ENCODE results near the gene FLOT1. TPM values are rescaled to one million over a fixed set of nuclear protein-coding genes. Genes with fewer than 3 reads are reported as not detected.

FLOT1 gene
- total and polyA plus RNA-seq, 2 of the 13 experiments (the other 11 are each of a cell fraction or from before 2014, with no cell fraction given): 82.3 to 130 TPM

GRCh38 chr6:30719791-30720737, 22.4 kb downstream of the FLOT1 start, which contains the start of gene TUBB (continued):
- TF ChIP-seq REST (IDR thresholded peaks at IDR 0.05; ENCODE audit: borderline replicate concordance in 1 of 2, low read depth in 1 of 2, low read length in 2 of 2) (peak in 1 of 2 experiments; percentile 82; a peak in 2 of 4 replicates), ELF4 (CRISPR knock-in tag; IDR thresholded peaks at IDR 0.05; ENCODE audit: borderline replicate concordance) (peak; percentile 2; the same call in 1 of the 2 replicates), GFI1 (CRISPR knock-in tag; IDR thresholded peaks at IDR 0.05; ENCODE audit: borderline replicate concordance) (peak; percentile 39; the same call in 1 of the 2 replicates), CENPT (CRISPR knock-in tag; IDR thresholded peaks at IDR 0.05; ENCODE audit: low read depth) (0 out of 2 replicates have a peak, but pooled peaks have one; percentile 34), HDAC6 (IDR thresholded peaks at IDR 0.05; ENCODE audit: low read depth, low read length) (peak; percentile 92), CREM (IDR thresholded peaks at IDR 0.05) (peak; percentile 61), CREM (CRISPR knock-in tag; IDR thresholded peaks at IDR 0.05) (no peak), PITX1 (CRISPR knock-in tag; IDR thresholded peaks at IDR 0.05) (peak; percentile 59; the same call in 1 of the 2 replicates), YEATS2 (CRISPR knock-in tag; IDR thresholded peaks at IDR 0.05; ENCODE audit: borderline replicate concordance) (peak; percentile 84), ZNF331 (CRISPR knock-in tag; IDR thresholded peaks at IDR 0.05) (peak; percentile 58; the same call in 1 of the 2 replicates), SNAI1 (CRISPR knock-in tag; IDR thresholded peaks at IDR 0.05; ENCODE audit: borderline replicate concordance) (no peak), NAIF1 (CRISPR knock-in tag; IDR thresholded peaks at IDR 0.05; ENCODE audit: borderline replicate concordance) (0 out of 2 replicates have a peak, but pooled peaks have one; percentile 49), SMC3 (IDR thresholded peaks at IDR 0.05; ENCODE audit: low read length) (0 out of 2 replicates have a peak, but pooled peaks have one; percentile 2), HNRNPLL (IDR thresholded peaks at IDR 0.05; ENCODE audit: low read depth, low read length, poor library complexity, severe bottlenecking) (peak; percentile 72), NKX3-1 (CRISPR knock-in tag; IDR thresholded peaks at IDR 0.05) (no peak; the same call in 1 of the 2 replicates), ZNF235 (CRISPR knock-in tag; IDR thresholded peaks at IDR 0.05; ENCODE audit: borderline replicate concordance) (no peak), ZBTB43 (CRISPR knock-in tag; conservative IDR thresholded peaks at IDR 0.05) (peak; percentile 66; the same call in 1 of the 2 replicates), RBFOX2 (IDR thresholded peaks at IDR 0.05; ENCODE audit: low read depth, low read length) (peak; percentile 86), IRF2 (CRISPR knock-in tag; IDR thresholded peaks at IDR 0.05) (peak; percentile 88), IKZF5 (CRISPR knock-in tag; IDR thresholded peaks at IDR 0.05) (peak; percentile 72), KLF9 (CRISPR knock-in tag; IDR thresholded peaks at IDR 0.05; ENCODE audit: low read depth) (peak; percentile 54; the same call in 1 of the 2 replicates), HOXD1 (CRISPR knock-in tag; IDR thresholded peaks at IDR 0.05) (0 out of 2 replicates have a peak, but pooled peaks have one; percentile 67)
